CD8-positive, alpha-beta memory T cell (primary cell): Measurements from ENCODE around the gene BPI. TPM values are rescaled to one million over a fixed set of nuclear protein-coding genes. Genes with fewer than 3 reads are reported as not detected.

ENCODE experiments used
- CTCF ChIA-PET: fragments of 350-600 bp; sonication (Branson Sonifier 250); formaldehyde crosslinking; loops from one replicate; lab custom pipeline; 2021; ENCODE audit warnings: antibody characterized with exemption; lab: Charles Lee
- POLR2A ChIA-PET: fragments of 350-600 bp; sonication (Branson Sonifier 250); formaldehyde crosslinking; loops from one replicate; lab custom pipeline; 2021; ENCODE audit warnings: antibody characterized with exemption; lab: Charles Lee
- DNase-seq, 5 donors: peaks; one replicate each; pipeline versions ENCODE4 v3.0.0 to v3.0.0-alpha.2; 2020 to 2022; ENCODE audit warnings: mixed read lengths in 1 of 5
- H3K27ac ChIP-seq: one replicate; pipeline ENCODE4 v1.7.0; 2013; ENCODE audit warnings: low read depth, mild to moderate bottlenecking, low read length, moderate library complexity
- H3K27me3 ChIP-seq: 2 replicates; pipeline ENCODE4 v1.7.0; 2013; ENCODE audit warnings: low read length, mild to moderate bottlenecking; ENCODE audit not compliant: insufficient read depth, poor library complexity, severe bottlenecking
- H3K36me3 ChIP-seq: 2 replicates; pipeline ENCODE4 v1.7.0; 2013; ENCODE audit warnings: mild to moderate bottlenecking, low read length, moderate library complexity; ENCODE audit not compliant: insufficient read depth
- H3K4me1 ChIP-seq: 2 replicates; pipeline ENCODE4 v1.7.0; 2013; ENCODE audit warnings: mild to moderate bottlenecking, low read length, moderate library complexity; ENCODE audit not compliant: insufficient read depth
- H3K4me3 ChIP-seq: 2 replicates; pipeline ENCODE4 v1.7.0; 2013; ENCODE audit warnings: mild to moderate bottlenecking, low read length
- H3K9me3 ChIP-seq: 2 replicates; pipeline ENCODE4 v1.7.0; 2013; ENCODE audit warnings: mild to moderate bottlenecking, low read length
- H3K27ac Mint-ChIP-seq, 8 donors: one replicate each; pipeline ENCODE4 v1.8.0; 2020 to 2021; ENCODE audit warnings: mixed read lengths in 8 of 8, mild to moderate bottlenecking in 6 of 8, inconsistent platforms in 3 of 8, moderate library complexity in 3 of 8
- H3K27me3 Mint-ChIP-seq, 2 donors: one replicate each; pipeline ENCODE4 v1.8.0; 2020 to 2021; ENCODE audit warnings: mixed read lengths in 2 of 2, mild to moderate bottlenecking in 1 of 2, moderate library complexity in 1 of 2
- H3K36me3 Mint-ChIP-seq, 3 donors: one replicate each; pipeline ENCODE4 v1.8.0; 2020 to 2021; ENCODE audit warnings: mixed read lengths in 3 of 3, inconsistent platforms in 1 of 3, mild to moderate bottlenecking in 1 of 3
- H3K4me1 Mint-ChIP-seq, 3 donors: one replicate each; pipeline ENCODE4 v1.8.0; 2020 to 2021; ENCODE audit warnings: mixed read lengths in 3 of 3, inconsistent platforms in 1 of 3, mild to moderate bottlenecking in 1 of 3
- H3K4me3 Mint-ChIP-seq, 7 donors: one replicate each; pipeline ENCODE4 v1.8.0; 2020 to 2021; ENCODE audit warnings: mixed read lengths in 7 of 7, mild to moderate bottlenecking in 6 of 7, moderate library complexity in 4 of 7, inconsistent platforms in 2 of 7
- H3K9me3 Mint-ChIP-seq, 5 donors: one replicate each; pipeline ENCODE4 v1.8.0; 2020 to 2022; ENCODE audit warnings: mixed read lengths in 5 of 5, mild to moderate bottlenecking in 3 of 5, moderate library complexity in 2 of 5, inconsistent platforms in 1 of 5
- polyA plus RNA-seq: library from polyadenylated mRNA; unstranded; fragments of 300-500 nt; fragmentation: Illumina TruSeq; gene quantifications from one replicate; pipeline ENCODE4 v1.2.3, GENCODE V29; 2021
- total RNA-seq, 2 experiments: library from RNA; stranded (reverse); gene quantifications; one replicate each; pipeline ENCODE4 v1.2.3, GENCODE V29; 2021

The BPI gene
- total and polyA plus RNA-seq, 3 experiments from 2014 or later = not detected

- CTCF ChIA-PET = no interaction called here
Measured at GRCh38 chr20:38293491-38294065, 10.4 kb upstream of the BPI start.

GRCh38 chr20:38294076-38294591 is 9.8 kb upstream of the BPI start:
- no peak overlapping the region for H3K4me3 Mint-ChIP-seq
- no peak overlapping the region for H3K4me3 ChIP-seq
- no peaks in the 10 kb centered on the region for H3K9me3 Mint-ChIP-seq
- no peaks in the 10 kb centered on the region for H3K4me1 Mint-ChIP-seq
- H3K36me3 ChIP-seq = no peaks in the 10 kb centered on the region
- no peaks in the 10 kb centered on the region for H3K36me3 Mint-ChIP-seq
- DNase-seq = no peak
- no peaks in the 10 kb centered on the region for H3K9me3 ChIP-seq
- H3K27me3 Mint-ChIP-seq = peaks cover 31 to 37% of the 10 kb centered on the region in 2 donors
- ChIA-PET POLR2A (no interaction called here), CTCF (no interaction called here)
- H3K27ac ChIP-seq = no peak overlapping the region
- no peaks in the 10 kb centered on the region for H3K4me1 ChIP-seq
- no peak overlapping the region for H3K27ac Mint-ChIP-seq
- H3K27me3 ChIP-seq = no peaks in the 10 kb centered on the region

More at GRCh38 chr20:38293491-38294065, 10.4 kb upstream of the BPI start:
- H3K4me1 Mint-ChIP-seq = no peaks in the 10 kb centered on the region
- H3K4me3 Mint-ChIP-seq = no peak overlapping the region
- no peak overlapping the region for H3K27ac Mint-ChIP-seq
- Histone ChIP-seq H3K27ac (no peak overlapping the region), H3K27me3 (no peaks in the 10 kb centered on the region), H3K4me3 (no peak overlapping the region), H3K4me1 (no peaks in the 10 kb centered on the region), H3K36me3 (no peaks in the 10 kb centered on the region), H3K9me3 (no peaks in the 10 kb centered on the region)
- no peak for DNase-seq
- H3K9me3 Mint-ChIP-seq = no peaks in the 10 kb centered on the region
- H3K36me3 Mint-ChIP-seq = no peaks in the 10 kb centered on the region
- POLR2A ChIA-PET = no interaction called here
- H3K27me3 Mint-ChIP-seq = peaks cover 28 to 39% of the 10 kb centered on the region in 2 donors

DNA sequence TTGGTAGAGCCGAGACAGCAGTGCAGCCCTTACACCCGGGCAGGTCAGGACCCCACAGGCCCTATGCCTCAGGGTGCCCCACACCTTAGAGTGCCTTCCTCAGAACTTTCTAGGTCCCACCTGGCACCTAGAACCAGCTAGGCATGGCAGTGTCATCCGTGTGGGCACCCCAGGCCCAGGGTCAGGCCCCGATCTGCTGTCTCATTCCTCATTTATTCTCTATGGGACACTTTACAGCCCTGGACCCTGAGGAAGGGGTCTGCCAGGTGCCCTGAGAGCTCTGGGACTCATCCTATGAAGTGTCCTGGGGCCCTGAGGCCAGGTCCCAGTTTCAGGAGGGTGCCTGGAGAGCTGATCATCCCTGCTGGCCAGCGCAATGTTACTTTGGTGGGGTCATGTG is 8.1 kb upstream of the BPI start:
- no peaks in the 10 kb centered on the region for H3K9me3 Mint-ChIP-seq
- POLR2A ChIA-PET = no interaction called here

DNA sequence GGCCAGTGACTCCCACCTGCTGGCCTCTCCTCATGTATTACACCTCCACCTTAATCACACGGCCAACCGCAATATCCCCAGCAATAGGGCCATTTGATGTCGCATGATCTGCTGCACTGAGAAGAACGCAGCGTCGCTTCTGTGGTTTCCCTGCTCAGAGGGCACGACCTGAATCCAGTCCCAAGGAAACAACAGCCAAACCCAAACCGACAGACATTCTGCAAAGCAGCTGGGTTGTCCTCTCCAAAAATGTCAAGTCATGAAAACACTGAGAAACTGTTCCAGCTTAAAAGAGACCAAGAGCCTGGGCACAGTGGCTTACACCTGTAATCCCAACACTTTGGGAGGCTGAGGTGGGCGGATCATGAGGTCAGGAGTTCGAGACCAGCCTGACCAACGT is 7.5 kb upstream of the BPI start:
- Mint-ChIP-seq H3K27me3 (peaks cover 31 to 39% of the 10 kb centered on the region in 2 donors), H3K36me3 (no peaks in the 10 kb centered on the region)

More for the DNA sequence above, 8.1 kb upstream of the BPI start:
- H3K4me3 ChIP-seq = no peak overlapping the region
- CTCF ChIA-PET = no interaction called here
- no peaks in the 10 kb centered on the region for H3K27me3 ChIP-seq
- Mint-ChIP-seq H3K36me3 (no peaks in the 10 kb centered on the region), H3K27me3 (peaks cover 27 to 38% of the 10 kb centered on the region in 2 donors), H3K4me1 (no peaks in the 10 kb centered on the region), H3K4me3 (no peak overlapping the region), H3K27ac (no peak overlapping the region)
- no peaks in the 10 kb centered on the region for H3K36me3 ChIP-seq
- H3K4me1 ChIP-seq = no peaks in the 10 kb centered on the region
- no peak overlapping the region for H3K27ac ChIP-seq
- DNase-seq = no peak
- H3K9me3 ChIP-seq = no peaks in the 10 kb centered on the region

DNA sequence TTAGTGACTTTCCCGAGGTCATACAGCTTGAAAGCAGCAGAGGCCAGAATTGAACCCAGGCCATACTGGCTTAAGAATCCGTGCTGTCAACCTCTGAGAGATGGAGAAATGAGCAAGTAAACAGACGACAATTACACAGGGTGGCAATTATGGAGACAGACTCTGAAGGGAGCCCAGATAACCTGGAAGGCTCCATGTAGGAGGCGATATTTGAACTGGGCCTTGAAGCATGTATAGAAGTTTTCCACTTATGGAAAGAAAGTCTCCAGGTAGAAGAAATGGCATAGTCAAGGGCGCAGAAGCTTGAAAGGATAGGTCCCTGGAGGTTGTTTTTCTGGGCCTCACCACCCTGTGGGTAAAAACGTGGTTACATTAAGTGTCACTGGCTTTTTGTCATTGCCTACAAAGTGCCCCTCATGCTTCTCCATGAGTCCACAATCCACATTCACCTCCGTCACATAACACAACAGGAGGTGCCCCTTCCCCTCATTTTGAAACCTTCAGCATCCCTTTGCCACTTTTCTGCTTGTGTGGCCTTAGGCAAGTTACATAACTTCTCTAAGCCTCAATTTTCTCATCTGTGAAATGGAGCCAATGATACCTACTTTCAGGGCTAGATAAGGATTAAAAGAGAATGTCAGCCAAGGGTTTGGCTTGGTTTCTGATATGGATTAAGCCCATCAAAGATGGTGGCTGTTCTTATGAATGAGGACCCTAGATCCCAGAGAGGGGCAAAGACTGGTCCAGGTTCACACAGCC is 5.9 kb upstream of the BPI start:
- Mint-ChIP-seq H3K4me3 (no peak overlapping the region), H3K27me3 (peaks cover 28 to 36% of the 10 kb centered on the region in 2 donors), H3K9me3 (no peaks in the 10 kb centered on the region), H3K36me3 (no peaks in the 10 kb centered on the region), H3K27ac (no peak overlapping the region), H3K4me1 (peaks cover 0 to under 1% (median 0%) of the 10 kb centered on the region in 3 donors)
- no peak for DNase-seq
- ChIA-PET CTCF (no interaction called here), POLR2A (no interaction called here)
- Histone ChIP-seq H3K27ac (no peak overlapping the region), H3K36me3 (no peaks in the 10 kb centered on the region), H3K27me3 (no peaks in the 10 kb centered on the region), H3K4me1 (no peaks in the 10 kb centered on the region), H3K9me3 (no peaks in the 10 kb centered on the region), H3K4me3 (no peak overlapping the region)

More for the DNA sequence above, 7.5 kb upstream of the BPI start:
- H3K27ac Mint-ChIP-seq = no peak overlapping the region
- CTCF ChIA-PET = no interaction called here
- DNase-seq = no peak
- no peaks in the 10 kb centered on the region for H3K4me1 Mint-ChIP-seq
- H3K9me3 Mint-ChIP-seq = no peaks in the 10 kb centered on the region
- H3K4me3 Mint-ChIP-seq = no peak overlapping the region
- H3K9me3 ChIP-seq = no peaks in the 10 kb centered on the region
- no peaks in the 10 kb centered on the region for H3K27me3 ChIP-seq
- no peaks in the 10 kb centered on the region for H3K4me1 ChIP-seq
- no peaks in the 10 kb centered on the region for H3K36me3 ChIP-seq
- POLR2A ChIA-PET = no interaction called here
- H3K4me3 ChIP-seq = no peak overlapping the region
- no peak overlapping the region for H3K27ac ChIP-seq

GRCh38 chr20:38298768-38299288 is 5.1 kb upstream of the BPI start:
- DNase-seq = no peak
- Mint-ChIP-seq H3K9me3 (no peaks in the 10 kb centered on the region), H3K27me3 (peaks cover 30 to 36% of the 10 kb centered on the region in 2 donors), H3K27ac (no peak overlapping the region), H3K4me1 (peaks cover 5 to 8% (median 7%) of the 10 kb centered on the region in 3 donors), H3K4me3 (no peak overlapping the region), H3K36me3 (no peaks in the 10 kb centered on the region)
- no peaks in the 10 kb centered on the region for H3K27me3 ChIP-seq
- no peaks in the 10 kb centered on the region for H3K4me1 ChIP-seq
- H3K4me3 ChIP-seq = no peak overlapping the region
- no peak overlapping the region for H3K27ac ChIP-seq
- ChIA-PET CTCF (no interaction called here), POLR2A (no interaction called here)
- no peaks in the 10 kb centered on the region for H3K9me3 ChIP-seq
- H3K36me3 ChIP-seq = no peaks in the 10 kb centered on the region

DNA sequence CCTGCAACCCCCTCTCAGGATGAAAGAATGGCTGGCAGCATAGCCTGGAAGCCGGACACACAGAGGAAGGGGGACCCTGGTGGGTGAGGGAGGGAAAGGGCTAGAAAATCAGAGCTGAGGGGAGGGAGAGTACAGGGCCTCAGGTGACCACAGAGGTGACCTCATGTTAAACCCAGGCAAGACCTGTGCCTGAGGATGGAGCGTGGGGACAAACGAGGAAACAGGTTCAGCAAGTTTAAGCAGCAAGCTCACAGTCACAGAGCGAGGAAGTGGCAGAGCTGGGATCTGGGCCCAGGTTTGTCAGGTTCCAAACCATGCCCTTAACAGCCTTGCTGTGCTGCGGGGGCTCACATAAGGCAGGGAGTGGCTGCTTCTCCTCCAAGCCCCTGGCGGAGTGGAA is 4.0 kb upstream of the BPI start:
- no peaks in the 10 kb centered on the region for H3K9me3 Mint-ChIP-seq
- no peaks in the 10 kb centered on the region for H3K36me3 ChIP-seq
- no peak for DNase-seq
- ChIA-PET CTCF (interaction anchor here (0.7 kb wide), 1 partner anchor 99 kb away, joined by 4 read pairs; no protein-coding TSS in a partner anchor), POLR2A (no interaction called here)
- no peaks in the 10 kb centered on the region for H3K9me3 ChIP-seq
- H3K4me1 ChIP-seq = no peaks in the 10 kb centered on the region
- no peak overlapping the region for H3K27ac Mint-ChIP-seq
- H3K4me1 Mint-ChIP-seq = peaks cover 12 to 16% (median 16%) of the 10 kb centered on the region in 3 donors
- H3K36me3 Mint-ChIP-seq = no peaks in the 10 kb centered on the region
- H3K4me3 ChIP-seq = no peak overlapping the region
- H3K27ac ChIP-seq = no peak overlapping the region
- H3K27me3 Mint-ChIP-seq = peaks cover 37 to 45% of the 10 kb centered on the region in 2 donors
- peaks cover 5% of the 10 kb centered on the region for H3K27me3 ChIP-seq
- H3K4me3 Mint-ChIP-seq = no peak overlapping the region

DNA sequence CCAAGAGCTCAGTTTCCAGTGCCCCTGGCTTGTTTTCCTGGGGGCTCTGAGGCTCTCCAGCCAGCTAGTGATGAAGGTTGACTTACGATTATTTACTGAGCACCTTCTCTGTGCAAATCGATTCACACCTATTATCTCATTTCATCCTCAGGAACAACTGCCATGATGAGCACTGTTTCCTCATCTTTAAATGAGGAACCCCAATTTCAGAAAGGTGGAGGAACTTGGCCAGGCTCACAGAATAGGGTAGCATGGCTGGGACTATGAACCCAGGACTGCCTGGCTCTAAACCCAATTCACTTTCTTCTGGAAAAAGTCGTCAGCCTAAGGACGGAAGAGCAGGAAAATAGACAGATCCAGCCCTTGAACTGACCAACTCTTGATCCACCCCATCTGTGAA is 3.5 kb upstream of the BPI start:
- H3K4me3 Mint-ChIP-seq = no peak overlapping the region
- H3K9me3 ChIP-seq = no peaks in the 10 kb centered on the region
- H3K36me3 Mint-ChIP-seq = no peaks in the 10 kb centered on the region
- H3K27ac Mint-ChIP-seq = no peak overlapping the region
- H3K4me1 Mint-ChIP-seq = peaks cover 12 to 16% (median 16%) of the 10 kb centered on the region in 3 donors
- POLR2A ChIA-PET = no interaction called here
- H3K27me3 Mint-ChIP-seq = peaks cover 38 to 44% of the 10 kb centered on the region in 2 donors
- no peaks in the 10 kb centered on the region for H3K36me3 ChIP-seq
- no peak overlapping the region for H3K4me3 ChIP-seq
- H3K9me3 Mint-ChIP-seq = no peaks in the 10 kb centered on the region
- no peaks in the 10 kb centered on the region for H3K4me1 ChIP-seq
- peaks cover 9% of the 10 kb centered on the region for H3K27me3 ChIP-seq
- no peak for DNase-seq
- CTCF ChIA-PET = no interaction called here
- H3K27ac ChIP-seq = no peak overlapping the region
